ENCODE data around the gene EFCC1. TPM values are rescaled to one million over a fixed set of nuclear protein-coding genes. Genes with fewer than 3 reads are reported as not detected.

Gene EFCC1
- under 1 TPM; 0.10 to 0.20 TPM for total RNA-seq

DNA sequence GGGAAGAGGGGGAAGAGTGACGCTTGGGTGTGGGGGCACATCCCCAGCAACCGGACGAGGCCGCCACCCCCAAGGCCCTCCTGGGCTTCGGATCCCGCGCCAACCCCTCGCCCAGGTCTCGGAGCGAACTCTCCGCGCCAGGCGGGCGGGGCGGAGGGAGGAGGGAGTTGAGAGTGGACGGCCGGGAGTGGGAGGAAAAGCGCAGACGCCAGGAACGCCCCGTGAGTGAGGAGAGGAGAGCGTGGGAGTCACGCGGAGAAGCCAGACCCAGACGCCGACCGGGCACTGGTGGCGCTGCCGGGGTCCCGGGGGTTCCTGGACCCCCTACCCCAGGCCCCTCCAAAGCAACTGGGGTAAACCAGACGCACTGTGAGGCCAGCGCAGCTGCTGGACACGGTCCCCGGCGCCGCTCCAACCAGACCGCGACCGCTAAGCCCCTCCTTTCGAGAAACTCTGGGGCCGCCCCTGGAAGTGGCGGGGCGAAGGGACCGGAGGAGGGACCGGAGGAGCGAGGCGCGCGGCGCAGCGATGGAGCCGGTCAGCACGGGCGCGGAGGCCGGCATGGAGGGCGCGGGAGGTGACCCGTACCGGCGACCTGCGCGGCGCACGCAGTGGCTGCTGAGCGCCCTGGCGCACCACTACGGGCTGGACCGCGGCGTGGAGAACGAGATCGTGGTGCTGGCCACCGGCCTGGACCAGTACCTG lies at the start of gene EFCC1:
TSS of gene EFCC1 (plus strand) at position 204 of the 705 bp plus-strand sequence. CDS start at position 529, 325 bp downstream.
- intact Hi-C loops (cut with micrococcal nuclease): loop anchor here (5.0 kb wide), 1 partner anchor 124 kb away; the partner anchor contains the start of gene ACAD9
- peaks cover 21% of the 10 kb centered on the region for H3K27me3 Mint-ChIP-seq (ENCODE audit: low read depth)
- H3K4me1 Mint-ChIP-seq (ENCODE audit: low read depth): peaks cover 39% of the 10 kb centered on the region
- peak within 1 kb of the TSS; percentile 58 for H3K4me3 Mint-ChIP-seq
- no peaks in the 10 kb centered on the region for H3K36me3 Mint-ChIP-seq (ENCODE audit: low read depth)
- H3K9me3 Mint-ChIP-seq: no peaks in the 10 kb centered on the region
- DNase-seq: no peak
- CTCF ChIA-PET: interaction anchor here (6.6 to 8.4 kb wide), 2 partner anchors 13 to 31 kb away, joined by 25 to 74 read pairs; no protein-coding TSS in a partner anchor
- H3K27ac Mint-ChIP-seq: no peak within 1 kb of the TSS

- Mint-ChIP-seq H3K4me1 (ENCODE audit: low read depth) (no peaks in the 10 kb centered on the region), H3K27ac (no peak overlapping the region), H3K4me3 (no peak overlapping the region), H3K27me3 (ENCODE audit: low read depth) (no peaks in the 10 kb centered on the region), H3K36me3 (ENCODE audit: low read depth) (no peaks in the 10 kb centered on the region), H3K9me3 (peaks cover 3% of the 10 kb centered on the region)
- intact Hi-C loops (cut with micrococcal nuclease): no loop called here
- CTCF ChIA-PET: no interaction called here
- no peak for DNase-seq
Observed at GRCh38 chr3:128956440-128956839, 44.7 kb upstream of the EFCC1 start.

GRCh38 chr3:128965280-128965679 lies 35.8 kb upstream of the EFCC1 start:
- H3K4me3 Mint-ChIP-seq: no peak overlapping the region
- intact Hi-C loops (cut with micrococcal nuclease): no loop called here
- CTCF ChIA-PET: no interaction called here

GRCh38 chr3:128965818-128966217 lies 35.3 kb upstream of the EFCC1 start:
- CTCF ChIA-PET: interaction anchor here (1.1 kb wide), 1 partner anchor 280 kb away, joined by 3 read pairs; no protein-coding TSS in a partner anchor
- Mint-ChIP-seq H3K27me3 (ENCODE audit: low read depth) (no peaks in the 10 kb centered on the region), H3K36me3 (ENCODE audit: low read depth) (no peaks in the 10 kb centered on the region), H3K27ac (no peak overlapping the region), H3K9me3 (no peaks in the 10 kb centered on the region), H3K4me1 (ENCODE audit: low read depth) (no peaks in the 10 kb centered on the region), H3K4me3 (no peak overlapping the region)
- intact Hi-C loops (cut with micrococcal nuclease): no loop called here
- DNase-seq: no peak

More at GRCh38 chr3:128965280-128965679, 35.8 kb upstream of the EFCC1 start:
- H3K36me3 Mint-ChIP-seq (ENCODE audit: low read depth): no peaks in the 10 kb centered on the region
- no peaks in the 10 kb centered on the region for H3K9me3 Mint-ChIP-seq
- H3K4me1 Mint-ChIP-seq (ENCODE audit: low read depth): no peaks in the 10 kb centered on the region
- no peaks in the 10 kb centered on the region for H3K27me3 Mint-ChIP-seq (ENCODE audit: low read depth)
- H3K27ac Mint-ChIP-seq: no peak overlapping the region
- DNase-seq: no peak

GRCh38 chr3:128967748-128968355 lies 33.3 kb upstream of the EFCC1 start:
- H3K36me3 Mint-ChIP-seq (ENCODE audit: low read depth): no peaks in the 10 kb centered on the region
- H3K4me3 Mint-ChIP-seq: no peak overlapping the region
- DNase-seq: no peak
- no peaks in the 10 kb centered on the region for H3K9me3 Mint-ChIP-seq
- no peaks in the 10 kb centered on the region for H3K4me1 Mint-ChIP-seq (ENCODE audit: low read depth)
- intact Hi-C loops (cut with micrococcal nuclease): no loop called here
- H3K27me3 Mint-ChIP-seq (ENCODE audit: low read depth): no peaks in the 10 kb centered on the region
- CTCF ChIA-PET: interaction anchor here (1.2 to 4.7 kb wide), 2 partner anchors 59 to 278 kb away, joined by 3 to 90 read pairs; no protein-coding TSS in a partner anchor
- no peak overlapping the region for H3K27ac Mint-ChIP-seq

DNA sequence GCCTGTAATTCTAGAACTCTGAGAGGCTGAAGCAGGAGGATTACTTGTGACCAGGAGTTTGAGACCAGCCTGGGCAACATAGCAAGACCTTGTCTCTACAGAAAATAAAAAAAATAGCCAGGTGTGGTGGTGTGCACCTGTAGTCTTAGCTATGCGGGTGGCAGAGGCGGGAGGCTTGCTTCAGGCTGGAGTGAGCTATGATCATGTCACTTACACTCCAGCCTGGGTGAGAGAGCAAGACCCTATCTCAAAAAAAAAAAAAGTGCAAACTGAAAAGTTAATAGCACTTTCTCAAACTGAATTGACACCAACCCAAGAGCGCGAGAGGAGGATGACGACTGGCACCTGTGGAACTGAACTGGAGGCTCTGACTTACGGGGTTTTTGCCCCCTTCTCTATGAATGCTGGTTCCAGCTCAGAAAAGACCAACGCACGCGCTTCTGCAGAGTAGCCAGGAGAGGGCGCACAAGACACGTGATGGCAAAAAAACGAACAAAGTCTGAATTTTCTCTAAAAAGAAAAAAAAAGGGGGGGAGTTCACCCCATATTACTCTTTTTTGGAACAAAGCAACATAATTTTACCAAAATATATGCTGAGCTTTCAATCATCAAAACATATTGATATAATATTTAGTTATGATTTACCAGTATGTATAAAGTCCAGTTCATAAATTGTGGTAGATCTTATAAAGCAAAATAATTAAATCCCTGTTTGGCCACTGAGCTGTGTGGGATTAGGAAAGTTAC lies 30.9 kb upstream of the EFCC1 start:
- H3K27me3 Mint-ChIP-seq (ENCODE audit: low read depth): no peaks in the 10 kb centered on the region
- no peaks in the 10 kb centered on the region for H3K36me3 Mint-ChIP-seq (ENCODE audit: low read depth)
- intact Hi-C loops (cut with micrococcal nuclease): loop anchor here (1.0 to 10.0 kb wide), 7 partner anchors 46 to 855 kb away; partner anchors contain the start of gene ISY1
- peak; percentile 78 for DNase-seq
- H3K4me1 Mint-ChIP-seq (ENCODE audit: low read depth): no peaks in the 10 kb centered on the region
- CTCF ChIA-PET: interaction anchor here (0.5 to 4.7 kb wide), 88 partner anchors 10 to 1437 kb away, joined by 3 to 90 read pairs (median 5); partner anchors contain the start of genes CFAP92, COPG1 and RAB43
- no peak overlapping the region for H3K4me3 Mint-ChIP-seq
- no peak overlapping the region for H3K27ac Mint-ChIP-seq
- H3K9me3 Mint-ChIP-seq: no peaks in the 10 kb centered on the region

GRCh38 chr3:128970740-128971047 lies 30.4 kb upstream of the EFCC1 start:
- Mint-ChIP-seq H3K9me3 (no peaks in the 10 kb centered on the region), H3K27me3 (ENCODE audit: low read depth) (no peaks in the 10 kb centered on the region), H3K4me1 (ENCODE audit: low read depth) (no peaks in the 10 kb centered on the region), H3K27ac (no peak overlapping the region), H3K4me3 (no peak overlapping the region), H3K36me3 (ENCODE audit: low read depth) (no peaks in the 10 kb centered on the region)
- no peak for DNase-seq
- intact Hi-C loops (cut with micrococcal nuclease): loop anchor here (1.0 to 10.0 kb wide), 7 partner anchors 46 to 854 kb away; partner anchors contain the start of gene ISY1
- CTCF ChIA-PET: interaction anchor here (0.5 to 4.7 kb wide), 72 partner anchors 10 to 1438 kb away, joined by 3 to 90 read pairs (median 5); partner anchors contain the start of genes CFAP92, COPG1 and RAB43

GRCh38 chr3:128971421-128972100 lies 29.5 kb upstream of the EFCC1 start:
- Mint-ChIP-seq H3K4me3 (no peak overlapping the region), H3K9me3 (no peaks in the 10 kb centered on the region), H3K4me1 (ENCODE audit: low read depth) (no peaks in the 10 kb centered on the region), H3K27me3 (ENCODE audit: low read depth) (no peaks in the 10 kb centered on the region), H3K36me3 (ENCODE audit: low read depth) (no peaks in the 10 kb centered on the region), H3K27ac (no peak overlapping the region)
- intact Hi-C loops (cut with micrococcal nuclease): loop anchor here (2.0 to 10.0 kb wide), 2 partner anchors 345 to 853 kb away; a partner anchor contains a TSS
- no peak for DNase-seq
- CTCF ChIA-PET: interaction anchor here (0.6 to 4.7 kb wide), 31 partner anchors 11 to 493 kb away, joined by 3 to 90 read pairs (median 6); partner anchors contain the start of genes CFAP92, COPG1 and RAB43

DNA sequence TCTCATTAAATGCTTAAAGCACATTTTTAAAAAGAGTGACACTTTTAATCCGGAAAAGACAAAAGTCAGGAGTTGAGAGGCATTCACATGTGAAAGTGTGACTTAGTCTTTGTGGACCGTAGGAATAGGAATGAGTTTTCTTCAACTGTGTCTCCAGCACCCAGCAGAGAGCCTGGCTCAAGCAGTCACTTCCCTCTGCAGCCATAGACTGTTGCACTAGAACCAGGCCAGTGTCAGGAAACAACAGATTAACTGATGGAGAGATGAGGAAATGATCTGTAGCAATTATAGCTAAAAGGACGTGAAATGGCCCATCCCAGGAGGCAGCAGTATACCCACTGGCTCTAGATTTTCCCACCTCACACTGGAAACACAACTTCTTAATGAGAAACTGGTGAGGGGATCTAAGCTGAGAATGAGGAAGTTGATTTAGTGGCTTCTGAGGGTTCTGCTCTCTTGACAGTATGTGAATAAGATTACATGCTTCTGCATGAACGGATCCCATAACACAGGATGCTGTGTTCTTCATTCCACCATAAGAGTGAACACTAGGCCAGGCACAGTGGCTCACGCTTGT lies 27.0 kb upstream of the EFCC1 start:
- H3K36me3 Mint-ChIP-seq (ENCODE audit: low read depth): no peaks in the 10 kb centered on the region

DNA sequence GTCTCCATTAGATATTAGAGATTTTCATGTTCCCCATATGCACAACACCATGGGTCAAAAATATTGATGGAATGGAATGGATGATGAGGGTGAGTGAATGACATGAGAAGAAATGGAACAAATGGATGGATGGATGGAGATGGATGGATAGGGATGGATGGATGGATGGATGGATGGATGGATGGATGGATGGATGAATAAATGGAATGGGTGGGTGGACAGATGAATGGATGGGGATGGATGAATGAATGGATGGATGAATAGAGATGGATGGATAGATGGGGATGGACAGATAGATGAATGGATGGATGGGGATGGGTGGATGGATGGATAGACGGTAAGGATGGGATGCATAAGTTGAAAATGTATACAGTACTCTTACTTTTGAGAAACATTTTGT lies 25.8 kb upstream of the EFCC1 start:
- Mint-ChIP-seq H3K27me3 (ENCODE audit: low read depth) (no peaks in the 10 kb centered on the region), H3K36me3 (ENCODE audit: low read depth) (no peaks in the 10 kb centered on the region), H3K4me1 (ENCODE audit: low read depth) (no peaks in the 10 kb centered on the region), H3K4me3 (no peak overlapping the region), H3K9me3 (no peaks in the 10 kb centered on the region), H3K27ac (no peak overlapping the region)
- CTCF ChIA-PET: no interaction called here
- intact Hi-C loops (cut with micrococcal nuclease): loop anchor here (10.0 kb wide), 1 partner anchor 850 kb away; no protein-coding TSS in a partner anchor
- DNase-seq: no peak

More for the DNA sequence above, 27.0 kb upstream of the EFCC1 start:
- Mint-ChIP-seq H3K4me3 (no peak overlapping the region), H3K9me3 (no peaks in the 10 kb centered on the region), H3K4me1 (ENCODE audit: low read depth) (no peaks in the 10 kb centered on the region), H3K27ac (no peak overlapping the region), H3K27me3 (ENCODE audit: low read depth) (no peaks in the 10 kb centered on the region)
- DNase-seq: no peak
- CTCF ChIA-PET: interaction anchor here (0.6 kb wide), 1 partner anchor 362 kb away, joined by 3 read pairs; no protein-coding TSS in a partner anchor
- intact Hi-C loops (cut with micrococcal nuclease): loop anchor here (10.0 kb wide), 1 partner anchor 851 kb away; no protein-coding TSS in a partner anchor

DNA sequence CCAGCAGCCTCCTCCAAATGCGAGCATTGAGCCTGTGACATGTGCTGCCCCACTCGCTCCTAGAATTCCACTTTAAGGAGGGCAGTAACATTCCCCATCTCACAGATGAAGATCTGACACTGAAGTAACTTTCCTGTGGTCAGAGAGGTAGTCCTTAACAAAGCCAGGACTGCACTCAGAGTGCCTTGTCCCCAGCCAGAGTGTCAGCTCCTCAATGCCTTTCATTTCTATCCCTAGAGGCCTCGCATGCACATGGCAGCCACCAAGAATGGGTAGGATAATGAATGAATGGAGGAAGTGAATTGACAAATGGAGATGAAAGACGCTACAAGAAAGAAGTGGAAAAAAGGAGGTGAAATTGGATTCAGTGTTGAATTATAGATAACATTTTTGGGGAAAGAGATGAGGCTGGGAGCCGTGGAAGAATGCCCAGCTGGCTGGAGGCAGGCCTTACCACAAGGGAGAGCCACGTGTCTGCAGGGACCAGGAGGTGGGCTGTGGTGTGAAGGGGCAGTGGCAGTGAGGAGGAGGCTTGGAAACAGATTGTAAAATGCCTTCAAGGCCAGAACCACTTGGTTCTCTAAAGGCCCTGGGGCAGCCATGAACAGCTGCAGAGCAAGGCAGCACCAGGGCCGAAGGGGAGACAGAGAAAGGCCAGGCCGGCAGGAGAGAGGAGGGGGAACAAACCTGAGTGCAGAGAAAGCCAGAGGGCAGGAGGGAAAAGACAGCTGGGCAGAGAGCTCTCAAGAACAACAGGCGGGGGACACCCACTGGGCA lies 17.6 kb upstream of the EFCC1 start:
- intact Hi-C loops (cut with micrococcal nuclease): no loop called here
- no peaks in the 10 kb centered on the region for H3K4me1 Mint-ChIP-seq (ENCODE audit: low read depth)
- H3K27me3 Mint-ChIP-seq (ENCODE audit: low read depth): no peaks in the 10 kb centered on the region
- H3K9me3 Mint-ChIP-seq: no peaks in the 10 kb centered on the region
- no peak for DNase-seq
- no peaks in the 10 kb centered on the region for H3K36me3 Mint-ChIP-seq (ENCODE audit: low read depth)
- CTCF ChIA-PET: interaction anchor here (0.7 to 0.9 kb wide), 2 partner anchors 41 to 262 kb away, joined by 3 to 4 read pairs; no protein-coding TSS in a partner anchor
- no peak overlapping the region for H3K4me3 Mint-ChIP-seq
- H3K27ac Mint-ChIP-seq: no peak overlapping the region
